Measurements from ENCODE around the gene SYCP2L.
"Not testable (repeated sequence)": the region's sequence is repeated elsewhere in the genome, so short reads cannot be mapped to it uniquely, and the experiment has no call there.

SYCP2L gene

DNA sequence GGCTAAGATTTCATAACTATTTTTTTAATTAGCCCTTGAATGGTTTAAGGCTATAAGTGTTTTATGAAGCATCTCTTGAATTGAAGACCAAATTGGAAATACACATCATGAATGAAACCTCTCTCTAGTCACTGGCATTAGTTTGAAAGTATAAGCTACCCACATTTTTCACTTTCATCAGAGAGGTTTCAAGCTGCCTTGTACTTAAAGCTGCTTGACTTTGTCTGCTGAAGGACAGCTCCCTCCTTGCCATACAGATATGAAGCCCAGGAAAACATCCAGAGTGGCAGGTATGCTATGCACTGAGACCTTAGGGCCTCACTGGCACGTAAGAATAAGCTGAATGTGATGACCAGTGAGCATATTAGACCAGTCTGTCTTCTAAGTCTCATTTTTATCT lies 94.6 kb downstream of the SYCP2L start:
- Histone ChIP-seq H3K4me1 (ENCODE audit: insufficient read depth, low read length) (no peaks in the 10 kb centered on the region), H3K9ac (ENCODE audit: low read depth, low read length) (no peak overlapping the region), H3K9me3 (ENCODE audit: control insufficient read depth, insufficient read depth, low read length) (no peaks in the 10 kb centered on the region), H3K36me3 (ENCODE audit: insufficient read depth, low read length) (no peaks in the 10 kb centered on the region)

DNA sequence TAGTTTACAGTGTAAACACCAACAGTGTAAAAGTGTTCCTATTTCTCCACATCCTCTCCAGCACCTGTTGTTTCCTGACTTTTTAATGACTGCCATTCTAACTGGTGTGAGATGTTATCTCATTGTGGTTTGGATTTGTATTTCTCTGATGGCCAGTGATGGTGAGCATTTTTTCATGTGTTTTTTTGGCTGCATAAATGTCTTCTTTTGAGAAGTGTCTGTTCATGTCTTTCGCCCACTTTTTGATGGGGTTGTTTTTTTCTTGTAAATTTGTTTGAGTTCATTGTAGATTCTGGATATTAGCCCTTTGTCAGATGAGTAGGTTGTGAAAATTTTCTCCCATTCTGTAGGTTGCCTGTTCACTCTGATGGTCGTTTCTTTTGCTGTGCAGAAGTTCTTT lies 98.1 kb downstream of the SYCP2L start:
- not testable (repeated sequence) for H3K9ac ChIP-seq (ENCODE audit: low read depth, low read length); H3K4me1 ChIP-seq (ENCODE audit: insufficient read depth, low read length); H3K9me3 ChIP-seq (ENCODE audit: control insufficient read depth, insufficient read depth, low read length); H3K36me3 ChIP-seq (ENCODE audit: insufficient read depth, low read length)

DNA sequence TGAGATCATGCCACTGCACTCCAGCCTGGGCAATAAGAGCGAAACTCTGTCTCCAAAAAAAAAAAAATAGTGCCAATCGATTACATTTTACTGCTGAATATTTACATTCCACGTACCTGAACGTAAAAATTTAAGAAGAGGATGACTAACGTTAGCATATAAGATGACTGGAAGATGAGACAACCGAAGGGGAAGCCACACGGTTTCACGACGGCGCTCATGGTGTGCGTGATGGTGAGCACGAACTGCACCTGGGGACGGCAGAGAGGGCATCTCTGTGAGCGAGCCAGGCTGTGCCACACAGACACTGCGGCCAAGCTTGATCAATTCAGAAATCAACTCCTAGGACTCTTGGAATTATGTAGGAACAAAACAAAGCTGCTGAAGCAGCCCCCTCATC lies 102.7 kb downstream of the SYCP2L start:
- no peaks in the 10 kb centered on the region for H3K36me3 ChIP-seq (ENCODE audit: insufficient read depth, low read length)
- no peaks in the 10 kb centered on the region for H3K4me1 ChIP-seq (ENCODE audit: insufficient read depth, low read length)
- no peak overlapping the region for H3K9ac ChIP-seq (ENCODE audit: low read depth, low read length)
- no peaks in the 10 kb centered on the region for H3K9me3 ChIP-seq (ENCODE audit: control insufficient read depth, insufficient read depth, low read length)

DNA sequence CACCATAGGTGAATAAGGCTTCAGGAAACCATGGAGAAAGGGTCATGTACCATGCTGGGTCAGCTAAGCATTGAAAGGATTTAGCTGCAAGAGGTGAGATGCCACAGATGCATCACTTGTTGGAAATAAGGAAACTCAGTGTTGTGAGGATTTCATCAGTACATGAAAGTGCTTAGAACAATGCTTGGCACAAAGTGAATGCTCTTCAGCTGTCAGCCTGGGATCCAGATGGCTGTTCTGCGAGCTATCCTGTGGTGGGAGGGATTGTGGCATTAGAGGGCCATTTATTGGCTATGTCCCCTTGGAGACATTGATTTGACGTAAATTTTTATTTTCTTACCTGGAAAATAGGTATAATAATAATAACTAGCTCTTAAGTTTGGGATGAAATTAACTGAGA lies 104.3 kb downstream of the SYCP2L start:
- H3K4me1 ChIP-seq (ENCODE audit: insufficient read depth, low read length): 0 out of 2 replicates have a peak, but pooled peaks cover 4% of the 10 kb centered on the region
- H3K9me3 ChIP-seq (ENCODE audit: control insufficient read depth, insufficient read depth, low read length): no peaks in the 10 kb centered on the region
- H3K36me3 ChIP-seq (ENCODE audit: insufficient read depth, low read length): no peaks in the 10 kb centered on the region
- no peak overlapping the region for H3K9ac ChIP-seq (ENCODE audit: low read depth, low read length)

DNA sequence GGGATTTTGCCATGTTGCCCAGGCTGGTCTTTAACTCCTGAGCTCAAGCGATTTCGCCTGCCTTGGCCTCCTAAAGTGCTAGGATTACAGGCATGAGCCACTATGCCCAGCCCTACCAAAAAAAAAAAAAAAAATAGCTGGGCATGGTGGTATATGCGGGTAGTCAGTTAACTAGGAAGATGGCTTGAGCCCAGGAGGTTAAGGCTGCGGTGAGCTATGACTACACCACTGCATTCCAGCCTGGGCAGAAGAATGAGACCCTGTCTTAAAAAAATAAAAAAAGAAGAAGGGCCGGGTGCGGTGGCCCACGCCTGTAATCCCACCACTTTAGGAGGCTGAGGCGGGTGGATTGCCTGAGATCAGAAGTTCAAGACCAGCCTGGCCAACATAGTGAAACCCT lies 107.0 kb downstream of the SYCP2L start:
- H3K4me1 ChIP-seq (ENCODE audit: insufficient read depth, low read length): 0 out of 2 replicates have a peak, but pooled peaks cover 4% of the 10 kb centered on the region
- H3K36me3 ChIP-seq (ENCODE audit: insufficient read depth, low read length): no peaks in the 10 kb centered on the region
- no peaks in the 10 kb centered on the region for H3K9me3 ChIP-seq (ENCODE audit: control insufficient read depth, insufficient read depth, low read length)

DNA sequence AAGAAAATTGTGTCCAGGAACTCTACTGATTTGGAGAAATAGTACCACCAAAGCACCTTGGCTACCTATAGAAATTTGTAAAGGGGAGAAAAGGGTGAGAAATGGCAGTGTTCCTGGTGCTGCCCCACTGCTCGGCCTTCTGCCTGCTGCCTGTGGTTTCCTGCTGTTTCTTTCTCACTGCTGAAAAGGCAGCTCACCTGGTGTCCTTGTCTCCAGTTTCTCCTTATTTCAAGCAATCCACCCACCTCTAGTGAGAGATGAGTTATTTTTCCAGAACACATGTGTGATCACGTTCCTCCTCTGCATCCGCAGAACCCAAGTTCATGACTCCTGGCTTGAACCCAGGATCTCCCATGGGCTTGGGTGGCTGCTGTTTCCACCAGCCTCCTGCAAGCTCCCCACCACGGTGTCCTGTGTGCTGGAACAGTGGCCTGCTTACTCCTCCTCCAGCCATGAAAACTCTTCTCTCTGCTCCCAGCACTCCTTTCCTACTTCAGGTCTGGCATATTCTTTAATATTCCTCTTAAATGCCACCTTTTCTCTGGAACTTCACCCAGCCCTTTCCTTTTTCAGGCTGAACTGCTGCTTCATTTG lies 108.4 kb downstream of the SYCP2L start:
- Histone ChIP-seq H3K36me3 (ENCODE audit: insufficient read depth, low read length) (no peaks in the 10 kb centered on the region), H3K4me1 (ENCODE audit: insufficient read depth, low read length) (peaks cover 9% of the 10 kb centered on the region; the same call in 1 of the 2 replicates), H3K9ac (ENCODE audit: low read depth, low read length) (no peak overlapping the region), H3K9me3 (ENCODE audit: control insufficient read depth, insufficient read depth, low read length) (no peaks in the 10 kb centered on the region)

More for the DNA sequence above, 107.0 kb downstream of the SYCP2L start:
- no peak overlapping the region for H3K9ac ChIP-seq (ENCODE audit: low read depth, low read length)

DNA sequence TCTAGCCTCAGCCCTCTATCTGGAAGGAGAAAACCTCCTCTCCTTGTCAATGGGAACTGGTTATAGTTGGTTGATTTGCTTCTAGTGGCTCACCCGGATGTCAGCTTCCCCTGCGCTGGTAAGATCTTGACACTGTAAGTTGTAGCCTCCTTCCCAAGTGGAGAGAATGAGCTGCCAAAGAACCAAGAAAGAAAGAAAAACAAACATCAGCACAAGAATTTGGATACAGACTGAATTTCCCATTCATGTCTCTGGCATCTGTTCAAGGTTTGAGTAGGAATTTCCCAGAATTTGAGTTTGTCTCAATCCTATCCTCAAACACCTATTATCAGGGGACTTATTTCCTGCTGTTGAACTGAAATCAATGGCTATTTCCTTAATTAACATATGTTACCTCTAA lies 113.1 kb downstream of the SYCP2L start:
- no peaks in the 10 kb centered on the region for H3K36me3 ChIP-seq (ENCODE audit: insufficient read depth, low read length)
- peaks cover 5% of the 10 kb centered on the region; the same call in 1 of the 2 replicates for H3K4me1 ChIP-seq (ENCODE audit: insufficient read depth, low read length)
- H3K9ac ChIP-seq (ENCODE audit: low read depth, low read length): no peak overlapping the region
- no peaks in the 10 kb centered on the region for H3K9me3 ChIP-seq (ENCODE audit: control insufficient read depth, insufficient read depth, low read length)

DNA sequence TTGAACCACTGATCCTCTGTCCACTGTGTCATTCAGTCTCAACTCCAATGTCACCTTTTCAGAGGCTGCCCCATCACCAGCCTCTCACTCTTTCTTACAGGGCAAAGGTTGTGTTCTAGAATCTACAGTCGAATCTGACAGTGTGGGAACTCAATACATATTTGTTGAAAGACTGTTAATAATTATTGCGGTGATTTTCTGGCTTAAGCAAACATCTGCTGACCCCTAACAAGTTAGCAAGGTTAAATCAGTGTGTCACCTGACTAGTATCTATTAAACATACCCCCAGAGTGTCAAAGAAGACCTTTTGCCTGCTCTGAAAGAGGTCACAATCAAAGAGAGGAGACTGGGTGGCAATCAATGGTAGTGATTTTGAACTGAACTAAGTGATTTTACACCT lies 115.3 kb downstream of the SYCP2L start:
- H3K4me1 ChIP-seq (ENCODE audit: insufficient read depth, low read length): peaks cover 5% of the 10 kb centered on the region; the same call in 1 of the 2 replicates
- no peaks in the 10 kb centered on the region for H3K9me3 ChIP-seq (ENCODE audit: control insufficient read depth, insufficient read depth, low read length)
- H3K9ac ChIP-seq (ENCODE audit: low read depth, low read length): no peak overlapping the region
- H3K36me3 ChIP-seq (ENCODE audit: insufficient read depth, low read length): no peaks in the 10 kb centered on the region

DNA sequence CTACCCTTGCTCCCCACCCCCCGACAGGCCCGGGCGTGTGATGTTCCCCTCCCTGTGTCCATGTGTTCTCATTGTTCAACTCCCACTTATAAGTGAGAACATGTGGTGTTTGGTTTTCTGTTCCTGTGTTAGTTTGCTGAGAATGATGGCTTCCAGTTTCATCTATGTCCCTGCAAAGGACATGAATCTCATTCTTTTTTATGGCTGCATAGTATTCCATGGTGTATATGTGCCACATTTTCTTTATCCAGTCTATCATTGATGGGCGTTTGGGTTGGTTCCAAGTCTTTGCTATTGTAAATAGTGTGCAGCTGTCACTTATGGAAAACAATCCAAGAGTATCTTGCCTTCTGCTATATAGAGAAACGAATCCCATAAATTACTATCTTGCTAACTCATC lies 116.4 kb downstream of the SYCP2L start:
- H3K36me3 ChIP-seq (ENCODE audit: insufficient read depth, low read length); H3K9me3 ChIP-seq (ENCODE audit: control insufficient read depth, insufficient read depth, low read length); H3K9ac ChIP-seq (ENCODE audit: low read depth, low read length): not testable (repeated sequence)
- H3K4me1 ChIP-seq (ENCODE audit: insufficient read depth, low read length): peaks cover 12% of the 10 kb centered on the region

DNA sequence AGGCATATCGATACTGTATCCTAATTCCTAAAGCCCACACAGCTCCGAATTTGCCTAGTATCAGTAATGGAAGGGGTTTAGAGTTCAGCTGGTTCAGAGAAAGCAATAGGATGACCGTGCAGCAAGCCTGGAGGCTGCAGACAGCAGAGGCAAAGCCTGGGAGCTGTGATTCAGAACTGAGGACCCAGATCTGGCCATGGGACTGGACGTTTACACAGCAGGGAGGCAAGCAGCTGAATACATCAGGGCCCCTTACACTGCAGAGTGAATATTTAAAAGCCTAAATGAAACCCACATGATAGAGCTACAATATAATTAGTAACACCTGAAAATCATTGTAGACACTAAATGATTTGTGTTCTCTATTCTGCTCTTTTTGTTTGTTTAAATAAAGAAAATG lies 119.2 kb downstream of the SYCP2L start:
- Histone ChIP-seq H3K36me3 (ENCODE audit: insufficient read depth, low read length) (no peaks in the 10 kb centered on the region), H3K4me1 (ENCODE audit: insufficient read depth, low read length) (peaks cover 20% of the 10 kb centered on the region), H3K9me3 (ENCODE audit: control insufficient read depth, insufficient read depth, low read length) (no peaks in the 10 kb centered on the region), H3K9ac (ENCODE audit: low read depth, low read length) (no peak overlapping the region)

DNA sequence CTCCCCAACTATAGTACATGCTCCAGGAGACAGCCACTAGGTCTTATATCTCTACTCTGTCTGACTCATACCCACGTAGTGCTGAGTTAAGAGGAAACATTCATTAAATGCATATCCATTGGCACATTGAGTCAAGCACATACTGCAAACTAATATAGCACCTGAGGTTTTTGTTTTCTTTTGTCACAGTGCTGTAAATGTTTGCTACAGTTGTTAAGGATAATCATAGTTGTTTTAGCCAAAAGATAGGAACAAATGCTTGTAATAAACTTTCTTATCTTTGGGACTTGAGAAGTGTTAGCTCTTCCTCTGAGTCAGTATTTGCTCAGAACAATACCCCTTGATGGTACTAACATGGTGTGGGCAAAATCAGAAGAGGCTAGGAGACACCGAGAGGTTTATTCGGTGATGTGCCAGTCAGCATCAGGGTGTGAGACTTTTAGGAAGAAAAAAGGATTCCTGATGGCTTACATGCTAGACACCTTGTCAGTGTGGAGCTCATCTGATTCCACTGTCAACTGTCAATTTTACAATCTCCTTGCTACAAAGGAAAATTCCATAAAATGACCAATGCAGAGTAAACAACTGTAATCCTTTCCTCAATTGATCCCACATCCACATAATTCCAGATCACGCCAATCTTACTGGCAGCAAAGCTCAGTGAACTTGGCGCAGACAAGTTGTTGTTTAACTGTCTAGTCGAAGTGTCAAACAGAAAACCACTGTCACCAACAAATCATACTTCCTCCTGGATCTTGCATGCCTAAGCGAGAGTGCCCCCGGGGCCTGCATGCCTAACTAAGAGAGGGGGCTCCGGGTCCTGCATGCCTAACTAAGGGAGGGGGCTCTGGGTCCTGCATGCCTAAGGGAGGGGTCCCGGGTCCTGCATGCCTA lies 121.1 kb downstream of the SYCP2L start:
- H3K9ac ChIP-seq (ENCODE audit: low read depth, low read length): no peak overlapping the region
- no peaks in the 10 kb centered on the region for H3K36me3 ChIP-seq (ENCODE audit: insufficient read depth, low read length)

DNA sequence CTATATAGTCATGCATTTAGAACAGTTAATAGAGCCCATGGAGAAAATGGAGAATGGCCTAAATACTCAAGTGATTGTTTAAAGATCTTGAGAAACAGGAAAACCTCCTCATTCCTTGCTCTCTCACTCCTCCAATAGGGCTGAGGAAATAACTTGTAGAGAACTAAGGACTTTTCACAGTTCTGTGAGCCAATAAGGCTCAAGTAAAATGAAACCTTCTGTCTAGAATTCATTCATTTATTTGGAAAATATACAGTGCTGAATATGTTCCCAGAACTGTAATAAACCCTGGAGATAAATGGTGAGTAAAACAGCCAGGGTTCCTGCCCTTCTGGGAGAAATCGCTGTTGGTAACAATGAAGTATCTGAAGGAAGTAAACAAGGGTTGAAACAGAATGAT lies 122.0 kb downstream of the SYCP2L start:
- H3K9ac ChIP-seq (ENCODE audit: low read depth, low read length): no peak overlapping the region
- H3K4me1 ChIP-seq (ENCODE audit: insufficient read depth, low read length): peaks cover 24% of the 10 kb centered on the region
- no peaks in the 10 kb centered on the region for H3K9me3 ChIP-seq (ENCODE audit: control insufficient read depth, insufficient read depth, low read length)
- H3K36me3 ChIP-seq (ENCODE audit: insufficient read depth, low read length): no peaks in the 10 kb centered on the region

More for the DNA sequence above, 121.1 kb downstream of the SYCP2L start:
- Histone ChIP-seq H3K9me3 (ENCODE audit: control insufficient read depth, insufficient read depth, low read length) (no peaks in the 10 kb centered on the region), H3K4me1 (ENCODE audit: insufficient read depth, low read length) (peaks cover 24% of the 10 kb centered on the region)

DNA sequence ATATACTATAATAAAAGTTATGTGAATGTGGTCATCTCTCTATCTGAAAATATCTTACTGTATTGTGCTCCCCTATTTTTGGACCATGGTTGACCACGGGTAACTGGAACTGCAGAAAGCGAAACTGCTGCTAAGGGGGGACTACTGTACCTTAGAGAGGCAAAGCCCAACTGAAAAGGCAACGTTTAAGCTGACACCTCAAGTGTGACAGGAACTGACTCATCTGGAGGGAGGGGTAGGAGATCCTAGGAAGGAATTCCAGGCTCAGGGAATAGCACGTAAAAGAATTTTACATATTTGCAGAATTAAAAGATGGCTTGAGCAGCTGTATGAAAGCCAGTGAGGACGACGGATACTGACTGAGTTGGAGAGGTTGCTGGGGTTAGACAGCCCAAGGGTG lies 122.5 kb downstream of the SYCP2L start:
- H3K4me1 ChIP-seq (ENCODE audit: insufficient read depth, low read length): peaks cover 24% of the 10 kb centered on the region
- no peak overlapping the region for H3K9ac ChIP-seq (ENCODE audit: low read depth, low read length)
- H3K36me3 ChIP-seq (ENCODE audit: insufficient read depth, low read length): no peaks in the 10 kb centered on the region
- H3K9me3 ChIP-seq (ENCODE audit: control insufficient read depth, insufficient read depth, low read length): no peaks in the 10 kb centered on the region

DNA sequence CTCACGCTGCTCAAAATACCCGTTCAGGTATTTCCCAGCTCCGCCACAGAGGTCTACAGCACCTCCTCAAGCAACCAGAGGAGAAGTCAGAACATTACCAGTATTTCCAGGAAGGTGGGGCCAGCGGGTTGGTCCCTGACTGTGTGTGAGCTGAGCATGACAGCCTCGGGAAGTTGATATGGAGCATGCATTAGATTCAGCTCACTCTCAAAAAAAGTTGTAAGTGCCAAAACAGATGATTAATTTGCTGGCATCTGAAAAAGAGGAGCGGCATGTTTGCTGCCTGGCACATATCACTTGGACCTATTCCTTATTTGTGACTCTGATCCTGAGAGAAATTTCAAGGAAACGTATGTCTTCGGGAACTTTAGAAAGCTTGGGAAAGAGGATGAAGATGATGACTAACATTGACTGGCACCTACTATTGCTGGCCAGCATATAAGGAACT lies 125.0 kb downstream of the SYCP2L start:
- no peak overlapping the region for H3K9ac ChIP-seq (ENCODE audit: low read depth, low read length)
- H3K9me3 ChIP-seq (ENCODE audit: control insufficient read depth, insufficient read depth, low read length): no peaks in the 10 kb centered on the region
- H3K4me1 ChIP-seq (ENCODE audit: insufficient read depth, low read length): peaks cover 24% of the 10 kb centered on the region

DNA sequence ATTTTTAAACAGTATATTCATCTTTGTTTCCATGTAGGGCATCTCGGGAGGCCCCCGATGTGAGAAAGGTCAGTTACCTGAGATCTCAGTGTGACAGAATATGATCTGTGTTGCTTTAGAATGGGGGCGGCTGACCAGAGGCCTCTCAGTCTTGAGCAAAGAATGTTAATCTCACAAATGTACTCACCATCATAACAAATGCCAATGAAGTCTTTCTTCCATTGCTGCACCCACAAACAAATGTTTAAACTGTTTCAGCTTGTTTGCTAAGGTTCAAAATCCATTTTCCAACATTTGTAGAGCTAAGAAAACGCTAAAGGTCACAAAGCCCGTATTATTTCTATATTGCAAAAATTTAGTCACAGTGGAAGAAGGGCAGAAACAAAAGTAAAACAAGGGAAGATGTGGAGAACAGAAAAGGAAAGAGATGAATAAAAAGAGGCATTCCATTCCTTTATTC lies 125.5 kb downstream of the SYCP2L start:
- H3K4me1 ChIP-seq (ENCODE audit: insufficient read depth, low read length): peaks cover 24% of the 10 kb centered on the region
- H3K9ac ChIP-seq (ENCODE audit: low read depth, low read length): no peak overlapping the region
- no peaks in the 10 kb centered on the region for H3K9me3 ChIP-seq (ENCODE audit: control insufficient read depth, insufficient read depth, low read length)
- no peaks in the 10 kb centered on the region for H3K36me3 ChIP-seq (ENCODE audit: insufficient read depth, low read length)

More for the DNA sequence above, 125.0 kb downstream of the SYCP2L start:
- no peaks in the 10 kb centered on the region for H3K36me3 ChIP-seq (ENCODE audit: insufficient read depth, low read length)

Measured in ES-I3 (cell line).